Endothelial cell of umbilical vein (primary cell): ENCODE measurements around the gene ZSCAN5A. TPM values are rescaled to one million over a fixed set of nuclear protein-coding genes. Genes with fewer than 3 reads are reported as not detected.

Source experiments
- BruUV-seq: library from RNA; stranded (reverse); fragments of 400-500 nt; replicated peaks from 2 replicates; lab custom pipeline; 2021; lab: Mats Ljungman, UMichigan
- CTCF ChIA-PET: fragments of 300-600, 350-600 bp; sonication (Branson Sonifier 250); formaldehyde crosslinking; loops from one replicate; lab custom pipeline; 2021; ENCODE audit warnings: antibody characterized with exemption, inconsistent platforms; lab: Charles Lee
- POLR2A ChIA-PET: fragments of 300-600, 350-600 bp; sonication (Branson Sonifier 250); formaldehyde crosslinking; loops from one replicate; lab custom pipeline; 2021; ENCODE audit warnings: antibody characterized with exemption, inconsistent platforms; lab: Charles Lee
- DNase-seq: peaks from one replicate; pipeline ENCODE4 v3.0.0-alpha.2; 2011; ENCODE audit warnings: low read depth, low spot score
- FAIRE-seq: peaks from 2 replicates; lab custom pipeline; 2011; peaks lifted over from hg19 to GRCh38; lab: Jason Lieb, UNC
- H2AFZ ChIP-seq: 2 replicates; pipeline ENCODE4 v1.6.0; 2012; ENCODE audit warnings: low read depth, low read length, control low read depth, inconsistent platforms
- H3K27ac ChIP-seq: 2 replicates; pipeline ENCODE4 v1.5.1; 2011; ENCODE audit warnings: low read depth, mild to moderate bottlenecking, control low read depth, low read length, moderate library complexity; ENCODE audit not compliant: insufficient read depth
- H3K27me3 ChIP-seq, 2 experiments: 2 replicates each; pipeline versions ENCODE4 v1.6.0 to v1.6.1; 2011; ENCODE audit warnings: low read length in 2 of 2, mixed read lengths in 1 of 2; ENCODE audit not compliant: control insufficient read depth in 2 of 2, insufficient read depth in 2 of 2
- H3K36me3 ChIP-seq, 2 experiments: 2 replicates in 1 of 2; 3 replicates in 1 of 2; pipeline ENCODE4 v1.5.1; 2011; ENCODE audit warnings: low read length in 2 of 2, mild to moderate bottlenecking in 1 of 2, moderate library complexity in 1 of 2; ENCODE audit not compliant: control insufficient read depth in 2 of 2, insufficient read depth in 2 of 2; ENCODE audit errors: extremely low read depth in 1 of 2
- H3K4me1 ChIP-seq: 3 replicates; pipeline ENCODE4 v1.5.1; 2011; ENCODE audit warnings: mild to moderate bottlenecking, low read length; ENCODE audit not compliant: control insufficient read depth, insufficient read depth; ENCODE audit errors: extremely low read depth
- H3K4me2 ChIP-seq: 2 replicates; pipeline ENCODE4 v1.6.1; 2011; ENCODE audit warnings: low read length, control low read depth, mixed read lengths; ENCODE audit not compliant: insufficient read depth
- H3K4me3 ChIP-seq, 3 experiments: fragments of 200-600 bp in 1 of 3; sonication (generic), shearing (Covaris generic) in 1 of 3; replicated peaks in 1 of 3; 2 replicates each; pipeline ENCODE4 v1.5.1; 2011 to 2016; ENCODE audit warnings: control low read depth in 3 of 3, low read length in 3 of 3, mild to moderate bottlenecking in 2 of 3, inconsistent platforms in 1 of 3, low read depth in 1 of 3, moderate library complexity in 1 of 3; ENCODE audit not compliant: insufficient read depth in 1 of 3
- H3K79me2 ChIP-seq: 2 replicates; pipeline ENCODE4 v1.6.0; 2012; ENCODE audit warnings: low read length, inconsistent platforms; ENCODE audit not compliant: control insufficient read depth, insufficient read depth
- H3K9ac ChIP-seq: replicated peaks from 2 replicates; pipeline ENCODE3; 2011; ENCODE audit warnings: low read length, control low read depth; ENCODE audit not compliant: insufficient read depth; ENCODE audit errors: extremely low read depth
- H3K9me1 ChIP-seq: replicated peaks from 3 replicates; pipeline ENCODE4 v1.6.0; 2011; ENCODE audit warnings: mild to moderate bottlenecking, low read length; ENCODE audit not compliant: control insufficient read depth, insufficient read depth; ENCODE audit errors: extremely low read depth
- H3K9me3 ChIP-seq: replicated peaks from 2 replicates; pipeline ENCODE4 v1.5.1; 2012; ENCODE audit warnings: low read length, inconsistent platforms; ENCODE audit not compliant: control insufficient read depth, insufficient read depth
- H4K20me1 ChIP-seq: replicated peaks from 2 replicates; pipeline ENCODE3; 2011; ENCODE audit warnings: mild to moderate bottlenecking, low read length; ENCODE audit not compliant: control insufficient read depth, insufficient read depth; ENCODE audit errors: extremely low read depth
- CTCF ChIP-seq, 2 donors: IDR thresholded peaks; 1 replicate in 1 of 2; 2 replicates in 1 of 2; pipeline ENCODE4 v1.5.1; 2011; ENCODE audit warnings: low read length in 2 of 2, mild to moderate bottlenecking in 2 of 2, moderate library complexity in 2 of 2, control low read depth in 1 of 2, inconsistent platforms in 1 of 2, low read depth in 1 of 2; ENCODE audit not compliant: insufficient read depth in 1 of 2; ENCODE audit errors: extremely low read depth in 1 of 2
- EZH2 ChIP-seq: IDR thresholded peaks from 2 replicates; pipeline ENCODE4 v1.6.1; 2012; ENCODE audit warnings: borderline replicate concordance, low read depth, mild to moderate bottlenecking, moderate library complexity, low read length, inconsistent platforms; ENCODE audit not compliant: severe bottlenecking
- GATA2 ChIP-seq: IDR thresholded peaks from 2 replicates; pipeline ENCODE4 v1.7.0; 2011; ENCODE audit warnings: low read depth, mild to moderate bottlenecking, moderate library complexity, mixed read lengths, low read length; ENCODE audit not compliant: insufficient read length, insufficient read depth
- JUN ChIP-seq: IDR thresholded peaks from 2 replicates; pipeline ENCODE4 v1.6.1; 2011; ENCODE audit warnings: borderline replicate concordance, low read depth; ENCODE audit not compliant: insufficient read length, insufficient read depth
- MAX ChIP-seq: IDR thresholded peaks from 2 replicates; pipeline ENCODE4 v1.6.1; 2011; ENCODE audit not compliant: insufficient read depth, insufficient read length
- MYC ChIP-seq: IDR thresholded peaks from one replicate; pipeline ENCODE4 v1.6.1; 2011; ENCODE audit warnings: mild to moderate bottlenecking, low read depth, low read length
- POLR2A ChIP-seq: IDR thresholded peaks from 2 replicates; pipeline ENCODE4 v1.6.1; 2012; ENCODE audit warnings: low read depth, mild to moderate bottlenecking, control low read depth, low read length
- POLR2AphosphoS5 ChIP-seq: IDR thresholded peaks from 2 replicates; pipeline ENCODE4 v1.6.1; 2012; ENCODE audit warnings: low read depth, mild to moderate bottlenecking, control low read depth, low read length, moderate library complexity; ENCODE audit not compliant: insufficient read depth
- dilution Hi-C: fragments of 300-500 bp; cut with MboI; formaldehyde crosslinking; loops from one replicate; pipeline ENCODE4 v1.15.0; 2019; ENCODE audit warnings: low sequenced_read_pairs; ENCODE audit not compliant: extremely low pct_ligation_motif_present
- intact Hi-C: fragments of 100-400 bp; cut with micrococcal nuclease; formaldehyde crosslinking; loops from one replicate; pipeline ENCODE4 v1.10.0; 2022
- polyA plus RNA-seq, 4 experiments: library from polyadenylated mRNA; depleted of rRNA in 3 of 4; stranded (reverse) in 3 of 4; unstranded in 1 of 4; fragments of >200 nt; gene quantifications; 2 replicates each; pipeline versions ENCODE4 v1.2.1 to v1.2.3, GENCODE V29; 2011 to 2012; ENCODE audit warnings: missing spikeins in 1 of 4
- total RNA-seq: library from RNA; stranded (reverse); gene quantifications from 2 replicates; pipeline ENCODE4 v1.2.3, GENCODE V29; 2021

Gene ZSCAN5A
- total and polyA plus RNA-seq, 2 donors (not counting 3 experiments of a cell fraction or from before 2014, with no cell fraction given) = 5.1 to 12.2 TPM

- FAIRE-seq (no peak), DNase-seq (no peak)
- Histone ChIP-seq H3K4me2 (no peak overlapping the region), H3K27ac (no peak overlapping the region), H3K9me3 (no peaks in the 10 kb centered on the region), H3K27me3 (no peaks in the 10 kb centered on the region), H3K79me2 (no peaks in the 10 kb centered on the region), H2AFZ (no peak overlapping the region), H3K9ac (no peak overlapping the region), H3K4me1 (no peaks in the 10 kb centered on the region), H3K4me3 (no peak overlapping the region), H3K36me3 (no peaks in the 10 kb centered on the region), H4K20me1 (no peaks in the 10 kb centered on the region), H3K9me1 (no peaks in the 10 kb centered on the region)
- POLR2A ChIA-PET = no interaction called here
- no peak for TF ChIP-seq POLR2AphosphoS5
- TF ChIP-seq POLR2A = no peak
- no peak for TF ChIP-seq JUN
- TF ChIP-seq GATA2 = no peak
- no peak for TF ChIP-seq MYC
- TF ChIP-seq EZH2 = no peak
- TF ChIP-seq MAX = no peak
- no peak for TF ChIP-seq CTCF (IDR thresholded peaks at IDR 0.05; ENCODE audit: extremely low read depth in 1 of 2, insufficient read depth in 1 of 2, low read depth in 1 of 2, low read length in 2 of 2)
- intact Hi-C loops = no loop called here
- dilution Hi-C loops = no loop called here
- no TSS peak for BruUV-seq
- CTCF ChIA-PET = interaction anchor here (0.9 to 2.2 kb wide), 3 partner anchors 11 to 69 kb away, joined by 3 to 12 read pairs (median 4); no protein-coding TSS in a partner anchor
Observed at GRCh38 chr19:56321989-56322440, 7.4 kb upstream of the ZSCAN5A start.
